HepG2 (cell line): ENCODE data around the gene ZBED6. TPM values are rescaled to one million over a fixed set of nuclear protein-coding genes. Genes with fewer than 3 reads are reported as not detected.
A peak's percentile ranks its signal among the peaks of the same experiment; 100 is the strongest.

ENCODE experiments used
- HMGA1 ChIP-seq: sonication (generic); formaldehyde crosslinking; conservative IDR thresholded peaks from 2 replicates; pipeline ENCODE4 v1.4.0; 2020; ENCODE audit warnings: missing genetic modification reagents
- MIER2 ChIP-seq: IDR thresholded peaks from 2 replicates; pipeline ENCODE4 v1.6.1; 2016; ENCODE audit warnings: missing biosample characterization, missing genetic modification reagents
- RXRB ChIP-seq: IDR thresholded peaks from 2 replicates; pipeline ENCODE4 v1.6.1; 2016; ENCODE audit warnings: borderline replicate concordance, missing genetic modification reagents, missing compliant biosample characterization
- SP4 ChIP-seq: sonication (generic); formaldehyde crosslinking; IDR thresholded peaks from 2 replicates; pipeline ENCODE4 v1.8.1; 2023; ENCODE audit warnings: mild to moderate bottlenecking, missing genetic modification reagents
- U2AF1 ChIP-seq: fragments of 200-400 bp; formaldehyde crosslinking; optimal IDR thresholded peaks from 2 replicates; pipeline ENCODE3; 2017; ENCODE audit warnings: mild to moderate bottlenecking, low read depth, low read length
- YY1 ChIP-seq: IDR thresholded peaks from 2 replicates; pipeline ENCODE4 v1.6.1; 2011; ENCODE audit warnings: low read length, low read depth, moderate library complexity, mild to moderate bottlenecking; ENCODE audit not compliant: insufficient read depth, insufficient replicate concordance
- ZFP36L2 ChIP-seq: sonication (generic); formaldehyde crosslinking; IDR thresholded peaks from 2 replicates; pipeline ENCODE4 v1.4.0; 2020; ENCODE audit warnings: missing genetic modification reagents
- ZNF326 ChIP-seq: sonication (generic); formaldehyde crosslinking; IDR thresholded peaks from 2 replicates; pipeline ENCODE4 v1.4.0; 2020; ENCODE audit warnings: missing genetic modification reagents, borderline replicate concordance
- ZNF33B ChIP-seq: sonication (generic); formaldehyde crosslinking; IDR thresholded peaks from 2 replicates; pipeline ENCODE4 v1.5.1; 2020; ENCODE audit warnings: mild to moderate bottlenecking, missing genetic modification reagents
- ZNF451 ChIP-seq: sonication (generic); formaldehyde crosslinking; IDR thresholded peaks from 2 replicates; pipeline ENCODE4 v1.5.0; 2020; ENCODE audit warnings: mild to moderate bottlenecking, missing genetic modification reagents
- ZNF557 ChIP-seq: sonication (generic); formaldehyde crosslinking; IDR thresholded peaks from 2 replicates; pipeline ENCODE4 v1.4.0; 2020; ENCODE audit warnings: missing genetic modification reagents
- ZSCAN22 ChIP-seq: sonication (generic); formaldehyde crosslinking; IDR thresholded peaks from 2 replicates; pipeline ENCODE4 v1.4.0; 2020; ENCODE audit warnings: mild to moderate bottlenecking, missing genetic modification reagents
- polyA plus RNA-seq, 8 experiments: library from polyadenylated mRNA; depleted of rRNA in 3 of 8; stranded (reverse) in 7 of 8; unstranded in 1 of 8; fragments of >200 nt; fragmentation: Illumina TruSeq in 4 of 8; extraction: Trizol in 4 of 8; gene quantifications; 2 replicates each; pipeline versions ENCODE4 v1.2.1 to v1.2.3, GENCODE V29; 2011 to 2016; ENCODE audit warnings: low read depth in 4 of 8, missing spikeins in 1 of 8, mixed read lengths in 1 of 8; ENCODE audit not compliant: insufficient read depth in 1 of 8
- total RNA-seq, 5 experiments: library from RNA; depleted of rRNA; stranded (reverse); fragments of >200 nt; fragmentation: Illumina TruSeq; extraction: Trizol; gene quantifications; 2 replicates each; pipeline ENCODE4 v1.2.3, GENCODE V29; 2016; ENCODE audit warnings: low read depth in 1 of 5
- TF ChIP-seq, protein P1 (sequence below), 2 experiments: fragments of 450-650 bp in 1 of 2; sonication (generic) in 1 of 2; formaldehyde crosslinking in 1 of 2; IDR thresholded peaks; 2 replicates each; pipeline versions ENCODE4 v1.6.1 to v1.8.0; 2016 to 2022; ENCODE audit warnings: antibody characterized with exemption in 1 of 2, mild to moderate bottlenecking in 1 of 2, missing genetic modification reagents in 1 of 2
- TF ChIP-seq, protein P2 (sequence below): sonication (generic); formaldehyde crosslinking; IDR thresholded peaks from 2 replicates; pipeline ENCODE4 v1.5.0; 2020; ENCODE audit warnings: mild to moderate bottlenecking, low read depth, missing genetic modification reagents, borderline replicate concordance
- TF ChIP-seq, protein P3 (sequence below): sonication (generic); formaldehyde crosslinking; IDR thresholded peaks from 2 replicates; pipeline ENCODE4 v1.4.0; 2020; ENCODE audit warnings: missing genetic modification reagents, borderline replicate concordance
- TF ChIP-seq, protein P4 (sequence below): sonication (generic); formaldehyde crosslinking; IDR thresholded peaks from 2 replicates; pipeline ENCODE4 v1.8.1; 2023; ENCODE audit warnings: mild to moderate bottlenecking, missing genetic modification reagents

Gene ZBED6
- total and polyA plus RNA-seq, 2 of the 13 experiments (the other 11 are each of a cell fraction or from before 2014, with no cell fraction given) = 9.3 to 12.5 TPM

DNA sequence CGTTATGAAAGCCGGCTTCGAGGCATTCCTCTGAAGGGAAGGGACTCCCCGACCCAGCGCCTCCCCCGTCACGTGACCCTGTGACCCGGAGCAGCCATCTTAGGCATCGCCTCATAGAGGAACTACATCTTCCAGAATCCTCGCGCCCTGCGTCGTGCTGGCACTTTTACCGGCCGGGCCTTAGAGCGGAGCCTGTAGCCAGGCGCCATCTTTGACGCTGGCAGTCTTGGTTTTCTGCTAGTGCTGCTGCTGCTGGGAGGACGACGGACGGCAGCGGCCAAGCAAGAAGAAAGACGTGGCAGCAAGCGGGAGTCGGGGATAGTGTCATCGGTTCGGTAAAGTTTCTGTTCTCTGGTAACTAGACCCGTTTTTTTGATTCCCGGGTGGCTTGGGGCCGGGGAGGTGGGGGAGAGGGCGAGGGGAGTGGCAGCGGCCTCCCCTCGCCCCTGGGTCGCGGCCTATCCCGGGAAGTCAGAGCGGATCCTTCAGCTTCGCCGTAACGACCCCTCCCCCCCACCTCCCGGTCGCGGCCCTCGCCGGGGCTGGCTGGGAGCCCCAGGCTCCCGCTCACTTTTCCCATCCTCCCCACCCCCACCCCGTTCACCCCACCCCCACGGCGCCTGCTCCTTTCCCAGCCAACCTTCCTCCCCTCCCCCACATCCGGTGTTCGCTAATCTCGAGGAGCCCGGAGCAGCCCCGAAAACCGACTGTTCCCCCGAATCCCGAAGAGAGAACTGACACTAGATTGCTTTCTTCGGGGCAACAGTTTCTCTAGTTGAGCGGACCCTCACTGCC is at the start of gene ZBED6, which contains the start of gene ZC3H11A (continued):
- TF ChIP-seq, protein P1, sequence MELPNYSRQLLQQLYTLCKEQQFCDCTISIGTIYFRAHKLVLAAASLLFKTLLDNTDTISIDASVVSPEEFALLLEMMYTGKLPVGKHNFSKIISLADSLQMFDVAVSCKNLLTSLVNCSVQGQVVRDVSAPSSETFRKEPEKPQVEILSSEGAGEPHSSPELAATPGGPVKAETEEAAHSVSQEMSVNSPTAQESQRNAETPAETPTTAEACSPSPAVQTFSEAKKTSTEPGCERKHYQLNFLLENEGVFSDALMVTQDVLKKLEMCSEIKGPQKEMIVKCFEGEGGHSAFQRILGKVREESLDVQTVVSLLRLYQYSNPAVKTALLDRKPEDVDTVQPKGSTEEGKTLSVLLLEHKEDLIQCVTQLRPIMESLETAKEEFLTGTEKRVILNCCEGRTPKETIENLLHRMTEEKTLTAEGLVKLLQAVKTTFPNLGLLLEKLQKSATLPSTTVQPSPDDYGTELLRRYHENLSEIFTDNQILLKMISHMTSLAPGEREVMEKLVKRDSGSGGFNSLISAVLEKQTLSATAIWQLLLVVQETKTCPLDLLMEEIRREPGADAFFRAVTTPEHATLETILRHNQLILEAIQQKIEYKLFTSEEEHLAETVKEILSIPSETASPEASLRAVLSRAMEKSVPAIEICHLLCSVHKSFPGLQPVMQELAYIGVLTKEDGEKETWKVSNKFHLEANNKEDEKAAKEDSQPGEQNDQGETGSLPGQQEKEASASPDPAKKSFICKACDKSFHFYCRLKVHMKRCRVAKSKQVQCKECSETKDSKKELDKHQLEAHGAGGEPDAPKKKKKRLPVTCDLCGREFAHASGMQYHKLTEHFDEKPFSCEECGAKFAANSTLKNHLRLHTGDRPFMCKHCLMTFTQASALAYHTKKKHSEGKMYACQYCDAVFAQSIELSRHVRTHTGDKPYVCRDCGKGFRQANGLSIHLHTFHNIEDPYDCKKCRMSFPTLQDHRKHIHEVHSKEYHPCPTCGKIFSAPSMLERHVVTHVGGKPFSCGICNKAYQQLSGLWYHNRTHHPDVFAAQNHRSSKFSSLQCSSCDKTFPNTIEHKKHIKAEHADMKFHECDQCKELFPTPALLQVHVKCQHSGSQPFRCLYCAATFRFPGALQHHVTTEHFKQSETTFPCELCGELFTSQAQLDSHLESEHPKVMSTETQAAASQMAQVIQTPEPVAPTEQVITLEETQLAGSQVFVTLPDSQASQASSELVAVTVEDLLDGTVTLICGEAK (IDR thresholded peaks at IDR 0.05) = no peak
- TF ChIP-seq, protein P1 (CRISPR knock-in tag; IDR thresholded peaks at IDR 0.05) = peak; percentile 70
- TF ChIP-seq ZNF326 (CRISPR knock-in tag) (no peak), U2AF1 (no peak), RXRB (CRISPR knock-in tag) (peak; percentile 50; the same call in 1 of the 2 replicates), ZFP36L2 (CRISPR knock-in tag) (no peak), HMGA1 (CRISPR knock-in tag) (no peak), ZNF557 (0 out of 2 replicates have a peak, but pooled peaks have one; percentile 29), ZNF33B (no peak; the same call in 1 of the 2 replicates), ZNF451 (CRISPR knock-in tag) (no peak), SP4 (CRISPR knock-in tag) (peak; percentile 42; the same call in 1 of the 2 replicates), YY1 (peak; percentile 97), MIER2 (no peak), ZSCAN22 (no peak)
- TF ChIP-seq, protein P2, sequence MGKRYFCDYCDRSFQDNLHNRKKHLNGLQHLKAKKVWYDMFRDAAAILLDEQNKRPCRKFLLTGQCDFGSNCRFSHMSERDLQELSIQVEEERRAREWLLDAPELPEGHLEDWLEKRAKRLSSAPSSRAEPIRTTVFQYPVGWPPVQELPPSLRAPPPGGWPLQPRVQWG (CRISPR knock-in tag) = no peak
- TF ChIP-seq, protein P3, sequence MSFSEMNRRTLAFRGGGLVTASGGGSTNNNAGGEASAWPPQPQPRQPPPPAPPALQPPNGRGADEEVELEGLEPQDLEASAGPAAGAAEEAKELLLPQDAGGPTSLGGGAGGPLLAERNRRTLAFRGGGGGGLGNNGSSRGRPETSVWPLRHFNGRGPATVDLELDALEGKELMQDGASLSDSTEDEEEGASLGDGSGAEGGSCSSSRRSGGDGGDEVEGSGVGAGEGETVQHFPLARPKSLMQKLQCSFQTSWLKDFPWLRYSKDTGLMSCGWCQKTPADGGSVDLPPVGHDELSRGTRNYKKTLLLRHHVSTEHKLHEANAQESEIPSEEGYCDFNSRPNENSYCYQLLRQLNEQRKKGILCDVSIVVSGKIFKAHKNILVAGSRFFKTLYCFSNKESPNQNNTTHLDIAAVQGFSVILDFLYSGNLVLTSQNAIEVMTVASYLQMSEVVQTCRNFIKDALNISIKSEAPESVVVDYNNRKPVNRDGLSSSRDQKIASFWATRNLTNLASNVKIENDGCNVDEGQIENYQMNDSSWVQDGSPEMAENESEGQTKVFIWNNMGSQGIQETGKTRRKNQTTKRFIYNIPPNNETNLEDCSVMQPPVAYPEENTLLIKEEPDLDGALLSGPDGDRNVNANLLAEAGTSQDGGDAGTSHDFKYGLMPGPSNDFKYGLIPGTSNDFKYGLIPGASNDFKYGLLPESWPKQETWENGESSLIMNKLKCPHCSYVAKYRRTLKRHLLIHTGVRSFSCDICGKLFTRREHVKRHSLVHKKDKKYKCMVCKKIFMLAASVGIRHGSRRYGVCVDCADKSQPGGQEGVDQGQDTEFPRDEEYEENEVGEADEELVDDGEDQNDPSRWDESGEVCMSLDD = no peak; the same call in 1 of the 2 replicates
- TF ChIP-seq, protein P4, sequence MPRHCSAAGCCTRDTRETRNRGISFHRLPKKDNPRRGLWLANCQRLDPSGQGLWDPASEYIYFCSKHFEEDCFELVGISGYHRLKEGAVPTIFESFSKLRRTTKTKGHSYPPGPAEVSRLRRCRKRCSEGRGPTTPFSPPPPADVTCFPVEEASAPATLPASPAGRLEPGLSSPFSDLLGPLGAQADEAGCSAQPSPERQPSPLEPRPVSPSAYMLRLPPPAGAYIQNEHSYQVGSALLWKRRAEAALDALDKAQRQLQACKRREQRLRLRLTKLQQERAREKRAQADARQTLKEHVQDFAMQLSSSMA = no peak
